HL-60 (cell line): ENCODE data around the gene CXCR5.

Experiments used
- DNase-seq, 2 experiments: peaks; one replicate each; pipeline ENCODE4 v3.0.0-alpha.2; 2010 to 2020; ENCODE audit warnings: low read depth in 1 of 2, low spot score in 1 of 2
- H3K27ac ChIP-seq: fragments of 250-450 bp; sonication (Bioruptor Pico); replicated peaks from 2 replicates; pipeline ENCODE4 v1.5.1; 2020; ENCODE audit warnings: mild to moderate bottlenecking, moderate library complexity
- H3K27me3 ChIP-seq: fragments of 250-450 bp; sonication (Bioruptor Pico); 2 replicates; pipeline ENCODE4 v1.5.1; 2021; ENCODE audit warnings: mild to moderate bottlenecking, moderate library complexity; ENCODE audit not compliant: insufficient read depth, poor library complexity, severe bottlenecking
- H3K4me3 ChIP-seq: replicated peaks from 2 replicates; pipeline ENCODE4 v1.5.1; 2011; ENCODE audit warnings: mild to moderate bottlenecking, control low read depth, low read length; ENCODE audit not compliant: insufficient read depth
- GABPA ChIP-seq: IDR thresholded peaks from 2 replicates; pipeline ENCODE4 v1.6.1; 2012; ENCODE audit warnings: low read depth
- POLR2AphosphoS5 ChIP-seq: IDR thresholded peaks from 2 replicates; pipeline ENCODE4 v1.6.1; 2012; ENCODE audit warnings: low read depth
- SPI1 ChIP-seq: IDR thresholded peaks from 2 replicates; pipeline ENCODE4 v1.6.1; 2012; ENCODE audit warnings: low read depth, mild to moderate bottlenecking, borderline replicate concordance
- TF ChIP-seq, protein P1 (sequence below): IDR thresholded peaks from one replicate; pipeline ENCODE4 v1.5.1; 2011; ENCODE audit warnings: low read length, control low read depth, inconsistent platforms; ENCODE audit not compliant: insufficient read depth
- TF ChIP-seq, protein P2 (sequence below): IDR thresholded peaks from 2 replicates; pipeline ENCODE4 v1.6.1; 2012; ENCODE audit warnings: low read depth; ENCODE audit not compliant: insufficient replicate concordance

CXCR5 gene

DNA sequence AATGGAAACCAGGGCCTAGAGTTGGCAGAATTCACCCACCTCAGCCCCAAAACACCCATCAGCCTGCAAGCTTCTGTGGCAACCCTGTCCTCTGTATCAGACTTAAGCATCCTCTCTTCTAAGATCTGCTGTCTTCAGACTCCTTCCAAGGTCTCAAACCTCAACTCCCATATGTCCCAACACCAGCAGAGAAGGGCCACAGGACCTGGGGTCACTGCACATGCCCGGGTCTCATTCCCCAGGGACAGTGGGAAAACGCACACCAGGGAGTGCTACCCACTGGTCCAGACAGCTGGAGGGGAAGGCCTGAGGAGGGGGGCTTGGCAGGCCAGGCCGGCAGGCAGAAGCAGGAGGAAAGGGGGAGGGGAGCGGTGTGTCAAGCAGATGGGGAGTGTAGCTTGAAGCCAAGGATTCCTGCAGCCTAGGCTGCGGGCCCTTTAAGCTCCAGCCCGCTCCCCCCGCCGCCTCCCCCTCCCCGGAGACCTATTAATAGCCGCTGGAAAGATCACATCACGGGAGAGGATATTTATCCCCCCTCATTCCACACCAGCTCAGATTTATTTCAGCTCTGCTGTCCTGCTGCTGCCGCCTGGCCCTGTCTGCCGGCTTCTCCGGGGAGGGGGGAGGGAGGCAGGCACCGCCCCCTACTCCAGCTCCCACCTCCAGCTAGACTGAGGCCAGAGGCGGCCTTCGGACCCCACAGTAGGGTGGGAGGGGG is 25.4 kb downstream of the CXCR5 start:
- Histone ChIP-seq H3K27ac (no peak overlapping the region), H3K27me3 (no peaks in the 10 kb centered on the region), H3K4me3 (no peak overlapping the region)
- DNase-seq, result no peak
- TF ChIP-seq, protein P1, sequence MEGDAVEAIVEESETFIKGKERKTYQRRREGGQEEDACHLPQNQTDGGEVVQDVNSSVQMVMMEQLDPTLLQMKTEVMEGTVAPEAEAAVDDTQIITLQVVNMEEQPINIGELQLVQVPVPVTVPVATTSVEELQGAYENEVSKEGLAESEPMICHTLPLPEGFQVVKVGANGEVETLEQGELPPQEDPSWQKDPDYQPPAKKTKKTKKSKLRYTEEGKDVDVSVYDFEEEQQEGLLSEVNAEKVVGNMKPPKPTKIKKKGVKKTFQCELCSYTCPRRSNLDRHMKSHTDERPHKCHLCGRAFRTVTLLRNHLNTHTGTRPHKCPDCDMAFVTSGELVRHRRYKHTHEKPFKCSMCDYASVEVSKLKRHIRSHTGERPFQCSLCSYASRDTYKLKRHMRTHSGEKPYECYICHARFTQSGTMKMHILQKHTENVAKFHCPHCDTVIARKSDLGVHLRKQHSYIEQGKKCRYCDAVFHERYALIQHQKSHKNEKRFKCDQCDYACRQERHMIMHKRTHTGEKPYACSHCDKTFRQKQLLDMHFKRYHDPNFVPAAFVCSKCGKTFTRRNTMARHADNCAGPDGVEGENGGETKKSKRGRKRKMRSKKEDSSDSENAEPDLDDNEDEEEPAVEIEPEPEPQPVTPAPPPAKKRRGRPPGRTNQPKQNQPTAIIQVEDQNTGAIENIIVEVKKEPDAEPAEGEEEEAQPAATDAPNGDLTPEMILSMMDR, result no peak
- no peak for TF ChIP-seq SPI1
- TF ChIP-seq POLR2AphosphoS5, result no peak
- TF ChIP-seq GABPA, result no peak
- TF ChIP-seq, protein P2, sequence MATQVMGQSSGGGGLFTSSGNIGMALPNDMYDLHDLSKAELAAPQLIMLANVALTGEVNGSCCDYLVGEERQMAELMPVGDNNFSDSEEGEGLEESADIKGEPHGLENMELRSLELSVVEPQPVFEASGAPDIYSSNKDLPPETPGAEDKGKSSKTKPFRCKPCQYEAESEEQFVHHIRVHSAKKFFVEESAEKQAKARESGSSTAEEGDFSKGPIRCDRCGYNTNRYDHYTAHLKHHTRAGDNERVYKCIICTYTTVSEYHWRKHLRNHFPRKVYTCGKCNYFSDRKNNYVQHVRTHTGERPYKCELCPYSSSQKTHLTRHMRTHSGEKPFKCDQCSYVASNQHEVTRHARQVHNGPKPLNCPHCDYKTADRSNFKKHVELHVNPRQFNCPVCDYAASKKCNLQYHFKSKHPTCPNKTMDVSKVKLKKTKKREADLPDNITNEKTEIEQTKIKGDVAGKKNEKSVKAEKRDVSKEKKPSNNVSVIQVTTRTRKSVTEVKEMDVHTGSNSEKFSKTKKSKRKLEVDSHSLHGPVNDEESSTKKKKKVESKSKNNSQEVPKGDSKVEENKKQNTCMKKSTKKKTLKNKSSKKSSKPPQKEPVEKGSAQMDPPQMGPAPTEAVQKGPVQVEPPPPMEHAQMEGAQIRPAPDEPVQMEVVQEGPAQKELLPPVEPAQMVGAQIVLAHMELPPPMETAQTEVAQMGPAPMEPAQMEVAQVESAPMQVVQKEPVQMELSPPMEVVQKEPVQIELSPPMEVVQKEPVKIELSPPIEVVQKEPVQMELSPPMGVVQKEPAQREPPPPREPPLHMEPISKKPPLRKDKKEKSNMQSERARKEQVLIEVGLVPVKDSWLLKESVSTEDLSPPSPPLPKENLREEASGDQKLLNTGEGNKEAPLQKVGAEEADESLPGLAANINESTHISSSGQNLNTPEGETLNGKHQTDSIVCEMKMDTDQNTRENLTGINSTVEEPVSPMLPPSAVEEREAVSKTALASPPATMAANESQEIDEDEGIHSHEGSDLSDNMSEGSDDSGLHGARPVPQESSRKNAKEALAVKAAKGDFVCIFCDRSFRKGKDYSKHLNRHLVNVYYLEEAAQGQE, result no peak

DNA sequence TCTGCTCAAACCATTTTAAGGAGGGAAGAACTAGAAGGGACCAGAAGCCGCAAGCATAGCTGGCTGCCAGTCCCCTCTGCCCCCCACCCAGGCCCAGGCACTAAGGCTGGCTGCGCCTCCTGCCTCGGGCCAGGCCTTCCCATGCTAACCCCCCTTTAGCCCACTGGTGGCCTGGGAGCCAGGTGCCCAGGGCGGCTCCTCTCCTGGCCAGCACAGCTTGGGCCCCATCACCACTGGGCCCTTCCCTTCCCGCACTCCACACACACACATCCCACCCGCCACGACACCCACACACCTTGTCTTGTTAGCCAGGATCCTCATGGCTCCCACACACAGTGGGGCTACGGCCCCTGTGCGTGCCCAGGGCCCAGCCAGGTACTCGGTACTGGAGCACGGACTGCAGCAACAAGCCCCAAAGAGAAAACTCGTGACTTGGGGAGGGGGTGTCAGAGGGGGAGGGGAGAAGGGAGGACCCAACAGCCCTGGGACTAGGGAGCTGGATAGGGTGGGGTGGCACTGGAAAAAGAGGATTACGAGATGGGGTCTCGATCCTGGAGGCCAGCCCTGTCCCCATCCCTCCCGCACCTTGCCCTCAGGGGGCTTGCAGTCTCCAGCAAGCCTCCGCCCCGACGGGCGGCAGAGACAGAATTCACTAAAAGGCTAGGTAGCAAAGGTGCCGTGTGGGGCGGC is 26.1 kb downstream of the CXCR5 start:
- no peak overlapping the region for H3K4me3 ChIP-seq
- TF ChIP-seq, protein P2, result no peak
- TF ChIP-seq SPI1 (no peak), GABPA (no peak), POLR2AphosphoS5 (no peak)
- TF ChIP-seq, protein P1, result no peak
- H3K27me3 ChIP-seq, result no peaks in the 10 kb centered on the region
- no peak for DNase-seq
- no peak overlapping the region for H3K27ac ChIP-seq

DNA sequence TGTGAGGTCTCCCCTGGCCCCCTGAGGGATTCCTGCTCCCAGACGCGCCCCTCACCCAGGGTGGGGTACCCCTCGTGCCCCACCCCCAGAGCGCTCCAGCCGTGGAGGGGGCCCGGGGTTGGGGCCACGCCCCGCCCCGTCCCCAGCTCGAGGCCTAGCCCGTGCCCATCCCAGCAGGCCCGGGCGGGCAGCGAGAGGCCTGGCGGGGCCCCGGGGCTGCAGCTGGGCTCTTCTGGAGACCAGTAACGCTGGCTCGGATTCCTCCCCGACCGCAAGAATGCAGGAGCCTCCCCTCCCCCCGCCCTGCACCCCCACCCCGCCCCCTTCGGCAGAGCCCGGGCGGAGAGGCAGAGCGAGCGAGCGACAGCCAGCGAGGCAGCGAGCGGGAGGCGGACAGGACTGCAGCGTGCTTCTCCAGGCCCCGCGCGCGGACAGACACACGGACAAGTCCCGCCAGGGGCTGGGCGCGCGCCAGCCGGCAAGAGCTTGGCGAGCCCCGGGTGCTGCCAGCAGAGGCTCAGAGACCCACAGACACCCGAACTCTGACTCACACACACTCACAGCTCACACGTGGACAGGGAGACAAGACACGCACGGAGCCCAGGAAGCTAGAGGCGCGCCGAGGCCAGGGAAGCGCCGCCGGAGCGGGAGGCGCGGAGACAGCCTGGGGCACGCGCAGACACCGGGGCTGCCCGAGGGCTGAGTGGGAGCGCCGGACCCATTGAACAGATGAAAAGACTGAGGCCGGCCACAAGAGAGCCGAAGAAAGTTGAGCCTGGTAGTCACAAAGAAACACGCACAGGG is 26.8 kb downstream of the CXCR5 start:
- DNase-seq, result no peak
- H3K4me3 ChIP-seq, result no peak overlapping the region
- H3K27me3 ChIP-seq, result no peaks in the 10 kb centered on the region
- H3K27ac ChIP-seq, result no peak overlapping the region
- no peak for TF ChIP-seq GABPA
- TF ChIP-seq, protein P1, result no peak
- TF ChIP-seq, protein P2, result no peak
- no peak for TF ChIP-seq POLR2AphosphoS5
- no peak for TF ChIP-seq SPI1
